NK-92 (cell line): ENCODE results near the gene SEMA7A.

Source experiments
- DNase-seq: peaks from one replicate; lab custom pipeline; 2025; ENCODE audit not compliant: unreplicated experiment; lab: John Stamatoyannopoulos, UW

SEMA7A gene

GRCh38 chr15:74453925-74454763 lies 20.4 kb upstream of the SEMA7A start:
- no peak for DNase-seq

DNA sequence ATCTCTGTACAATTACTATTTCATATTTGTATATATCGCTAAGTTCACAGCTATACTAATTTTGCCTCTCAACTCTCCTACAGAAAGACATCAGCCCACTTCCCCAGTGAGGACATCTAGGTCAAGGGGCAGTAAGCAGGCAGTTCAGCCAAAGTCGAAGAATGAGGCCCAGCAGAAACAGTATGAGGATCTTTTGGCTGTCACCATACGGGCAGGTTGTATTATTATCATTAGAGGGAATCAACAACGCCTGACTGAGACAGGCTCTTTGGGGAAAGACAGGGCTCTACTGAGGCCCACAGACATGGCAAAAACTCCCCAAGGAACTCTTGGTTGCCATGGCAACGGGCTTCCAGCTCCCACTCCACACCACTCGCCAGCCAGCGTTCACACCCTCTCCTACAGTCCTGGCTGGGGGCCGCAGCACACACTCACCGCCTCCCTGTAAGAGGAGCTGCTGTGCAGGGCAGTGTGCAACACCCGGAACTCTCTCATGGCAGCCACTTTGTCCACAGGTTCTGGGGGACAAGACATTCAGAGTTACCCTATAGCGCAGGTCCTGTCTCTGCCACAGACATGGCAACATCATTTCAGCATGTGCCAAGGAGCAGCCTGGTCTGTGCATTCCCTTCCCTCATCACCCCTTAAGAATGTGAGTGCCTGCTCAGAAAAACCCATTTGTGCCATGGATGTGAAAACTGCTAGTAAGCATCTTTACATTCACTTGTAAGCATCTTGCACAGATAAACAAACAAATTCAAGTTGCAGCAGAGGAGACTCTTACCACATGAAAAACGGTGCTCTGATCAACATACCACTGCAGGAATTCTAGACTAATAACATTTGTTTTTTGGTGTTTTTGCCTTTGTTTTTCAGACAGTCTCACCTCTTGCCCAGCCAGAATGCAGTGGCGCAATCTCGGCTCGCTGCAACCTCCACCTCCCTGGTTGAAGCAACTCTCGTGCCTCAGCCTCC lies 18.4 kb upstream of the SEMA7A start:
- DNase-seq, result no peak

DNA sequence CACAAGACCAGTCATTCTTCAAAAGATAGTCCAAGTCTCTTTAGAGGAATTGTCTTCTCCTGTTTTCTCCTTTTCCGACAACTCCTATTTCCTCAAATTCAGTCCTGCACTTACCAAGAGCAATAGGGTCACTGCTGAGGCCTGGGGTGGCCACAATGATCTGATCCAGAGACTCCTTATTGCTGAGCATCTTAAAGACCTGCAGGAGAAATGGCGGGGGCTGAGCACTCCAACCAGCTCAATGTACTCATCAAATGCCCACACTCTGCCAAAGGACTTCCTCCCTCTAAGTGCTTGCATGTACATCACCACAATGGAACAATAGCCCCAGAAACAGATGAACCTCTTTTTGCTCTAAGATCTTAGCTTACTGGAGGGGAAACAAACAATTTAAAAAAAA lies 17.6 kb upstream of the SEMA7A start:
- no peak for DNase-seq

DNA sequence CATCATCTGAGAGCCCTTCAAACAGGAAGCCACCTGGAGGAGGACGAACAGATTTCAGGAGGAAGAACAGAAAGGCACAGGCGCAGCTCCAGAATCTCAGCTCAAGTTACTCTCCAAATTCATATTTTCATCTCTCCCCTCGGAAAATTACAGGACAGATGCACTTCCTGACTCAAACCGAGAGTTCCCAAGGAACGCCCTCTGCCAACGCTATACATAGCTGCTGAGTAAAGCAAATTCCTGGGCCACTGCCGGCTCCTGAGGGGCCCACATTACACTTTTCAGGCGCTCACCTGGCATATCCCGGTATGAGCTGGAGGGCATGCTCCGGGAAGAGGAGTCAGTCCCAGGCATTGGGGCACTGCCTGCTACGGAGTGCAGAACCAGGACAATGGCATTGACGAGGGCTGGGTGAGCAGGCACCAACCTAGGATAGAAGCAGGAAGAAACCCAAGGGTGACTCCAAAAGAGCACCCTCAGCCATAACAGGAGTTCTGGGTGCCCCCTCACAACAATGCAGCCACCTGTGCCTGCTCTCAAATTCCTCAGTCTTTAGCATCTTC lies 16.0 kb upstream of the SEMA7A start:
- DNase-seq, result no peak

GRCh38 chr15:74449095-74449494 lies 15.3 kb upstream of the SEMA7A start:
- DNase-seq, result no peak

DNA sequence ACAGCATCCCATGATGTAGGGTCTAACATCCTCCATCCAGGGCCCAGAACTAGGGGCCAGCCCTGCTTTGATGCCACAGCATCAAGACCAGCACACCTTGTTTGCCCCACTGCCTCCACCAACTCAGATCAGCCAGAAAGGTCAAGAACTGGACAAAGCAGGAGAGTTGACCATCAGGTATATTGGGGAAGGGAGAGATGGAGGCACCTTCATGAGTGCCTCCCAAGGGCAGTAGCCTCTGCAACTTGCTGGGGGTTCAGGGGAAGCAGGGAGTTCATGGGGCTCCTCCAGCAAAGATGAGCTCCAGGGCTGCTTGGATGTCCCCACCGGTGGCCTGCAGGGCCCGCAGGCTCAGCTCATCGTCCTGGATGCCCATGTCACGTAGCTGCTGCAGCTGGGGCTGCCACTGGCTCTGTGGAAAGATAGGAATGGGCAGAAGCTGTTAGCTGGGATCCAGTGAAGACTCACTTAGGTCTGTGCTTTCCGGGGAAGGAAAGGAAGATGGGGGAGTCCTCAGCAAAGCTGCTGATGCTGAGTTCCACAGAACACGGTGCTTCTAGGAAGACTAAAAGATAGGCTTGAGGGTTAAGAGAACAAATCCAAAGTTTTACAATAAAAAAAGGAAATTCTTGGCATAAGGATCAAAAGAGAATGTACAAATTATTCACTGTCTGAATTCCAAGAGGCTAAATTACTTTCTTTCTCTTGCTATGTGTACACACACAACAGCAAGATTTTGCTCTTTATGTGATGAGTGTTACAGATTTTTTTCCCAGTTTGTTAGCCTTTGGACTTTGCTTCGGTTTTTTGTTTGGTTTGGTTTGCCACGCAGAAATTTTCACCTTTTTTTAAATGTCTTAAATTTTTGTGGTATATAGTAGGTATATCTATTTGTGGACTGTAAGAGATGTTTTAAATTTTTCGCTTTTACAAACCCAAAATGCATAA lies 12.3 kb upstream of the SEMA7A start:
- DNase-seq, result no peak

GRCh38 chr15:74444106-74445062 lies 10.6 kb upstream of the SEMA7A start:
- no peak for DNase-seq

DNA sequence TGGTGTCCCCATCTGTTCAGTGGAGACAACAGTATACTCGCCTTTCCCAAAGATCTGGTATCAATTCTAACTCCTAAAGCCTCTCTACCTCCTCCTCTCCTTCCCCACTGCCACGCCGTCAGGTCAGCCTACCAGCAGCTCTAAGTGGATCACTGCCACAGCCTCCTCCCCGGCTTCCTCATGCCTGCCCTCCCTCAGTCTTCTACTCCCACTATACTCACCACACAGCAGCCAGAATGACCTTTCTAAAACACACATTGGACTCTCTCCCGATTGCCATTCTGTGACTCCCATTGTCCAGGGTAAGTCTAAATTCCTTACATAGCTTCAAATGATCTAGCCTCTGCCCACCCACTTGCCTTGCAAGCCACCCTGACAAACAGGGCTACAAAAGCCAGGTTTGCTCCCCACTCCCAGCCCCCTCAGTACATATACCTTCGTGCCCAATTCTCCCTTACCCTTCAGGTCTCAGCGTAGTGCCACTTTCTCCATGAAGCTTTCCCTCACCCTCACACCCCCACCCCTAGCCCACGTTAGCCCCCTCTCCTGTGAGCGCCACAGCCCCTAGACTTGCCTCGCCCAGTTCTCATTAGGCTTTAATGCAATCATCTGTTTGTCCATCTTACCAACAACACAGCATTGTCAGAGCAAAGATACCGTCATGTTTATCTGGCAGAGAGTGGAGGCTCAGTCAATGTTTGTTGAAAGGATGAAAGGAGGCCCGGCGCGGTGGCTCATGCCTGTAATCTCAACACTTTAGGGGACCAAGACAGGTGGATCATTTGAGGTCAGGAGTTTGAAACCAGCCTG lies 9.5 kb upstream of the SEMA7A start:
- DNase-seq, result no peak

GRCh38 chr15:74442604-74443003 lies 8.8 kb upstream of the SEMA7A start:
- no peak for DNase-seq

GRCh38 chr15:74442063-74442462 lies 8.3 kb upstream of the SEMA7A start:
- no peak for DNase-seq

- DNase-seq, result no peak
Measured at GRCh38 chr15:74441248-74441941, 7.6 kb upstream of the SEMA7A start.

- no peak for DNase-seq
Measured at GRCh38 chr15:74438721-74439316, 5.1 kb upstream of the SEMA7A start.

- no peak for DNase-seq
Measured at GRCh38 chr15:74438206-74438605, 4.4 kb upstream of the SEMA7A start.

GRCh38 chr15:74434263-74435136 lies 742 bp upstream of the SEMA7A start:
- no peak for DNase-seq

GRCh38 chr15:74432968-74433591 lies 678 bp downstream of the SEMA7A start:
- no peak for DNase-seq
